ENCODE results near the gene ETS1.

DNA sequence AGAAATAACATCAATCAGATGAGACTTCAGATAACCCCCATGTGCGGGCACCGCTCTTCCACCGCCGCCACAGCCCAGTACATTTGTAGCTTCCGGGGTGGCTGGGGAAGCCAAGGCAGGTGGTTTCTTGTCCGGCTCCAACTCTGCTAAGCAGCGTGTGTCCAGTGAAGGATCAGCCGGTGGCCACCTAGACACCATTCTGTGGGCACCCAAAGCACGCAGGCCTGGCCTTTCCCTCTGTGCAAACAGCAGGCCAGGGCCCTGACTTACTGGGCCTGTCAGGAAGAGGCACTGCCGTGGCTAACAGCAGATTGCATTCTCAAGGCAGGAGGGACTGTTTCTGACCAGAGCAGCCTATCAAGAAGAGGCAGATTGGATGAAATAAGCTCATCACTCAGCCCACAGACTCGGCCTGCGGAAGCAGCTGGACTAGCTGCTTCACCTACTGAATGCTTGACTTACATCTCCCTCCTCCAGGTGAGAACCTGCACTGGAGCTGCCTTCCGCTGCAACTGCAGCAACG, 74.8 kb downstream of the ETS1 start:
- TF ChIP-seq POLR2AphosphoS5 (IDR thresholded peaks at IDR 0.05; ENCODE audit: low read depth) (no peak), CTCF (IDR thresholded peaks at IDR 0.05; ENCODE audit: insufficient read depth, low read length) (no peak), GABPA (IDR thresholded peaks at IDR 0.05; ENCODE audit: low read depth) (no peak), SPI1 (IDR thresholded peaks at IDR 0.05; ENCODE audit: borderline replicate concordance, low read depth) (no peak)
- TF ChIP-seq, protein P1, sequence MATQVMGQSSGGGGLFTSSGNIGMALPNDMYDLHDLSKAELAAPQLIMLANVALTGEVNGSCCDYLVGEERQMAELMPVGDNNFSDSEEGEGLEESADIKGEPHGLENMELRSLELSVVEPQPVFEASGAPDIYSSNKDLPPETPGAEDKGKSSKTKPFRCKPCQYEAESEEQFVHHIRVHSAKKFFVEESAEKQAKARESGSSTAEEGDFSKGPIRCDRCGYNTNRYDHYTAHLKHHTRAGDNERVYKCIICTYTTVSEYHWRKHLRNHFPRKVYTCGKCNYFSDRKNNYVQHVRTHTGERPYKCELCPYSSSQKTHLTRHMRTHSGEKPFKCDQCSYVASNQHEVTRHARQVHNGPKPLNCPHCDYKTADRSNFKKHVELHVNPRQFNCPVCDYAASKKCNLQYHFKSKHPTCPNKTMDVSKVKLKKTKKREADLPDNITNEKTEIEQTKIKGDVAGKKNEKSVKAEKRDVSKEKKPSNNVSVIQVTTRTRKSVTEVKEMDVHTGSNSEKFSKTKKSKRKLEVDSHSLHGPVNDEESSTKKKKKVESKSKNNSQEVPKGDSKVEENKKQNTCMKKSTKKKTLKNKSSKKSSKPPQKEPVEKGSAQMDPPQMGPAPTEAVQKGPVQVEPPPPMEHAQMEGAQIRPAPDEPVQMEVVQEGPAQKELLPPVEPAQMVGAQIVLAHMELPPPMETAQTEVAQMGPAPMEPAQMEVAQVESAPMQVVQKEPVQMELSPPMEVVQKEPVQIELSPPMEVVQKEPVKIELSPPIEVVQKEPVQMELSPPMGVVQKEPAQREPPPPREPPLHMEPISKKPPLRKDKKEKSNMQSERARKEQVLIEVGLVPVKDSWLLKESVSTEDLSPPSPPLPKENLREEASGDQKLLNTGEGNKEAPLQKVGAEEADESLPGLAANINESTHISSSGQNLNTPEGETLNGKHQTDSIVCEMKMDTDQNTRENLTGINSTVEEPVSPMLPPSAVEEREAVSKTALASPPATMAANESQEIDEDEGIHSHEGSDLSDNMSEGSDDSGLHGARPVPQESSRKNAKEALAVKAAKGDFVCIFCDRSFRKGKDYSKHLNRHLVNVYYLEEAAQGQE (IDR thresholded peaks at IDR 0.05; ENCODE audit: insufficient replicate concordance, low read depth): no peak

Data from HL-60 (cell line).